Testis (tissue), 3 donors: Measurements from ENCODE around the gene NRXN3. TPM values are rescaled to one million over a fixed set of nuclear protein-coding genes. Genes with fewer than 3 reads are reported as not detected.

Source experiments
- DNase-seq: peaks from one replicate; pipeline ENCODE4 v3.0.0-alpha.2; 2019
- H3K27ac ChIP-seq, 2 donors: fragments of 200-600 bp; sonication (generic); one replicate each; pipeline ENCODE4 v1.5.1; 2019
- H3K27me3 ChIP-seq: fragments of 200-600 bp; sonication (generic); one replicate; pipeline ENCODE4 v1.5.1; 2019
- H3K36me3 ChIP-seq: fragments of 200-600 bp; sonication (generic); one replicate; pipeline ENCODE4 v1.5.1; 2017; ENCODE audit warnings: low read depth; ENCODE audit errors: missing control alignments
- H3K4me1 ChIP-seq: fragments of 200-600 bp; sonication (generic); one replicate; pipeline ENCODE4 v1.5.1; 2019
- H3K4me3 ChIP-seq, 2 donors: fragments of 200-600 bp; sonication (generic); one replicate each; pipeline ENCODE4 v1.5.1; 2017 to 2019
- H3K9me3 ChIP-seq: fragments of 200-600 bp; sonication (generic); one replicate; pipeline ENCODE4 v1.5.1; 2017
- CTCF ChIP-seq, 3 experiments: fragments of 450-650 bp in 2 of 3; fragments of 200-600 bp in 1 of 3; sonication (generic) in 1 of 3; IDR thresholded peaks; one replicate each; pipeline ENCODE4 v1.5.1; 2016 to 2019; ENCODE audit warnings: antibody characterized with exemption in 3 of 3, mild to moderate bottlenecking in 2 of 3, moderate library complexity in 1 of 3
- POLR2A ChIP-seq: fragments of 450-650 bp; IDR thresholded peaks from one replicate; pipeline ENCODE4 v1.6.1; 2017; ENCODE audit warnings: antibody characterized with exemption, mild to moderate bottlenecking, moderate library complexity
- WGBS, 2 donors: methylation state at CpG; one replicate each; pipeline ENCODE4 v1.1.5; 2018; 5-methylcytosine and 5-hydroxymethylcytosine counted together
- intact Hi-C: fragments of 100-400 bp; cut with DNase I; formaldehyde crosslinking; loops from one replicate; pipeline ENCODE4 v1.15.1; 2023; ENCODE audit warnings: low total_unique reads
- polyA plus RNA-seq: library from polyadenylated mRNA; stranded (reverse); fragments of 350-450 nt; fragmentation: Illumina TruSeq; extraction: RNeasy Lipid Tissue Mini Kit (QIAGEN cat#74804); gene quantifications from one replicate; pipeline ENCODE4 v1.2.3, GENCODE V29; 2014; ENCODE audit warnings: low read depth, low replicate concordance; ENCODE audit not compliant: insufficient read depth
- total RNA-seq, 2 donors: library from RNA; depleted of rRNA; stranded (reverse); fragments of >200 nt; gene quantifications; one replicate each; pipeline ENCODE4 v1.2.3, GENCODE V29; 2016

NRXN3 gene
- total and polyA plus RNA-seq, 3 donors from 2014 or later = 3.5 to 8.0 (median 3.9) TPM

GRCh38 chr14:78313499-78313898 lies 143.3 kb downstream of the NRXN3 start:
- WGBS, 2 donors = 87 to 91% methylated on average over 3 of the region's 3 CpGs
- Histone ChIP-seq H3K4me1 (no peaks in the 10 kb centered on the region), H3K36me3 (no peaks in the 10 kb centered on the region), H3K27ac (no peak overlapping the region), H3K4me3 (no peak overlapping the region), H3K27me3 (no peaks in the 10 kb centered on the region), H3K9me3 (no peaks in the 10 kb centered on the region)
- intact Hi-C loops = no loop called here
- TF ChIP-seq POLR2A (no peak), CTCF (IDR thresholded peaks at IDR 0.05) (no peak)
- no peak for DNase-seq

- TF ChIP-seq CTCF (IDR thresholded peaks at IDR 0.05) (no peak), POLR2A (no peak)
- Histone ChIP-seq H3K27ac (no peak overlapping the region), H3K4me1 (peaks cover 3% of the 10 kb centered on the region), H3K27me3 (no peaks in the 10 kb centered on the region), H3K36me3 (no peaks in the 10 kb centered on the region), H3K9me3 (no peaks in the 10 kb centered on the region), H3K4me3 (no peak overlapping the region)
- intact Hi-C loops = no loop called here
- whole genome bisulfite sequencing, 2 donors = 95 to 96% methylated on average over 3 to 4 of the region's 4 CpGs
- no peak for DNase-seq
These were observed 144.3 kb downstream of the NRXN3 start for GRCh38 chr14:78314484-78314883.

DNA sequence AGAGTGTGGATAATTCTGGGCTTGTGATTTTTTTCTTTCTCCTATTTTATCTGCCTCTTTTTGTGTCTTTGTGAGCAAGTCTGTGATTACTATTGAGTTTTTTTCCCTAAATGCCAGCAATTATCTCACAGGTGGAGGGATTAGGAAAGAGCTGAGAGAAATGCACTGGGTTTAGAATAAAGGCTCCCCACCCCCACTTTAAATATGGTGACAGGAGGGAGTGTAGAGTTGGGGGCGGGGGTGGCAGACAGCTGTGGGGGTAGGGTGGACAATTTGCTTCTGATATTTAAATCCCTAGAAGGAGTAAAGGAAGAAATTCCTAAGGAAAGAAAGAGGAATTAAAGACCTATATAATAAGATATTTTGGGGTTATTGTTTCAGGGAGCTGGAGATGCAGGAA lies 145.9 kb downstream of the NRXN3 start:
- no peak for DNase-seq

GRCh38 chr14:78316786-78317185 lies 146.6 kb downstream of the NRXN3 start:
- intact Hi-C loops = no loop called here
- peaks cover 9% of the 10 kb centered on the region for H3K4me1 ChIP-seq
- no peak overlapping the region for H3K27ac ChIP-seq
- H3K9me3 ChIP-seq = no peaks in the 10 kb centered on the region
- no peaks in the 10 kb centered on the region for H3K27me3 ChIP-seq
- no peak overlapping the region for H3K4me3 ChIP-seq
- 79 to 83% methylated on average over 3 of the region's 3 CpGs for WGBS, 2 donors
- no peaks in the 10 kb centered on the region for H3K36me3 ChIP-seq
- no peak for DNase-seq
- TF ChIP-seq POLR2A (no peak), CTCF (IDR thresholded peaks at IDR 0.05) (no peak)

More for the DNA sequence above, 145.9 kb downstream of the NRXN3 start:
- intact Hi-C loops = no loop called here
- H3K4me1 ChIP-seq = peaks cover 9% of the 10 kb centered on the region
- no peaks in the 10 kb centered on the region for H3K9me3 ChIP-seq
- no peak overlapping the region for H3K27ac ChIP-seq
- TF ChIP-seq CTCF (IDR thresholded peaks at IDR 0.05) (no peak), POLR2A (no peak)
- H3K27me3 ChIP-seq = no peaks in the 10 kb centered on the region
- no peaks in the 10 kb centered on the region for H3K36me3 ChIP-seq
- WGBS, 2 donors = 76 to 86% methylated on average over 1 of the region's 1 CpG
- H3K4me3 ChIP-seq = no peak overlapping the region

DNA sequence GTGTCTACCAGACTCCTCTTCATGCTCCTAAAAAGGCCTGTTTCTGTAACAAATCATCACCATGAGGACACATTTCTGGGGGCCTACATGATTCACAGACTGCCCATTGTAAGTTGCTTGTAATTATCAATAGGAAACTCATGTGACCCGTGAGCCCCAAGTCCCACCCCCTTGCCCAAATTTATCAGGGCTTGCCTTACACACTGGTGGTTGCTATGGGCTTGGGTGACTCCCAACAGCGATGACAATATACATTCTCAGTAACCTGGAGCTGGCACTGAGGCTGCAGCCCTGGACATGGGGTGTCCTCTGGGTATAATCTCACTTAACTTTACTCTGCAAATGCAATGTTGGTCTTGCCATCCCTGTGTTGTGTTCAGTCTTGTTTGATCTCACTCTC lies 149.2 kb downstream of the NRXN3 start:
- Histone ChIP-seq H3K27me3 (no peaks in the 10 kb centered on the region), H3K9me3 (no peaks in the 10 kb centered on the region), H3K4me3 (no peak overlapping the region), H3K4me1 (peaks cover 9% of the 10 kb centered on the region), H3K36me3 (no peaks in the 10 kb centered on the region), H3K27ac (no peak overlapping the region)
- no peak for TF ChIP-seq CTCF (IDR thresholded peaks at IDR 0.05)
- TF ChIP-seq POLR2A = no peak
- intact Hi-C loops = no loop called here
- WGBS, 2 donors = 75% methylated on average over 2 of the region's 2 CpGs
- DNase-seq = no peak
